Endothelial cell of umbilical vein (primary cell): Measurements from ENCODE around the gene ZFPM1.

Source experiments
- CTCF ChIP-seq, 2 donors: IDR thresholded peaks; 1 replicate in 1 of 2; 2 replicates in 1 of 2; pipeline ENCODE4 v1.5.1; 2011; ENCODE audit warnings: low read length in 2 of 2, mild to moderate bottlenecking in 2 of 2, moderate library complexity in 2 of 2, control low read depth in 1 of 2, inconsistent platforms in 1 of 2, low read depth in 1 of 2; ENCODE audit not compliant: insufficient read depth in 1 of 2; ENCODE audit errors: extremely low read depth in 1 of 2
- POLR2A ChIP-seq: IDR thresholded peaks from 2 replicates; pipeline ENCODE4 v1.6.1; 2012; ENCODE audit warnings: low read depth, mild to moderate bottlenecking, control low read depth, low read length

GRCh38 chr16:88503374-88503770, 50.3 kb downstream of the ZFPM1 start:
- TF ChIP-seq CTCF (IDR thresholded peaks at IDR 0.05; ENCODE audit: extremely low read depth in 1 of 2, insufficient read depth in 1 of 2, low read depth in 1 of 2, low read length in 2 of 2): no peak
- TF ChIP-seq POLR2A: no peak
